Caco-2 (cell line): Measurements from ENCODE around the gene C3orf20. TPM values are rescaled to one million over a fixed set of nuclear protein-coding genes. Genes with fewer than 3 reads are reported as not detected.

ENCODE experiments used
- BruUV-seq: library from RNA; stranded (reverse); fragments of 400-500 nt; replicated peaks from 2 replicates; lab custom pipeline; 2021; lab: Mats Ljungman, UMichigan
- CTCF ChIA-PET: fragments of 300-600 bp; sonication (Branson Sonifier 250); formaldehyde crosslinking; loops from one replicate; lab custom pipeline; 2022; ENCODE audit warnings: antibody characterized with exemption; lab: Charles Lee
- POLR2A ChIA-PET: fragments of 300-600 bp; sonication (Branson Sonifier 250); formaldehyde crosslinking; loops from one replicate; lab custom pipeline; 2022; ENCODE audit warnings: antibody characterized with exemption; lab: Charles Lee
- DNase-seq, 2 experiments: peaks; one replicate each; pipeline versions ENCODE4 v3.0.0 to v3.0.0-alpha.2; 2020 to 2022
- H3K27me3 ChIP-seq: replicated peaks from 2 replicates; pipeline ENCODE4 v1.6.0; 2011; ENCODE audit warnings: low read length; ENCODE audit not compliant: control insufficient read depth, insufficient read depth
- H3K36me3 ChIP-seq: 2 replicates; pipeline ENCODE4 v1.5.1; 2011; ENCODE audit warnings: low read length; ENCODE audit not compliant: control insufficient read depth, insufficient read depth
- H3K4me1 ChIP-seq: fragments of 250-450 bp; sonication (Bioruptor Pico); 2 replicates; pipeline ENCODE4 v1.5.1; 2020; ENCODE audit warnings: mild to moderate bottlenecking
- H3K4me3 ChIP-seq: 2 replicates; pipeline ENCODE4 v1.5.1; 2011; ENCODE audit warnings: low read depth, mild to moderate bottlenecking, control low read depth, low read length
- H3K9me3 ChIP-seq: fragments of 250-450 bp; sonication (Bioruptor Pico); 2 replicates; pipeline ENCODE4 v1.5.1; 2020; ENCODE audit warnings: mild to moderate bottlenecking, moderate library complexity
- H3K27ac Mint-ChIP-seq: one replicate; pipeline ENCODE4 v1.8.0; 2022; ENCODE audit warnings: mixed read lengths; ENCODE audit not compliant: unreplicated experiment
- H3K27me3 Mint-ChIP-seq: one replicate; pipeline ENCODE4 v1.8.0; 2022; ENCODE audit warnings: mixed read lengths; ENCODE audit not compliant: insufficient read depth, unreplicated experiment
- H3K36me3 Mint-ChIP-seq: one replicate; pipeline ENCODE4 v1.8.0; 2022; ENCODE audit warnings: mild to moderate bottlenecking, mixed read lengths; ENCODE audit not compliant: insufficient read depth, unreplicated experiment
- H3K4me1 Mint-ChIP-seq: one replicate; pipeline ENCODE4 v1.8.0; 2022; ENCODE audit warnings: low read depth, mixed read lengths; ENCODE audit not compliant: unreplicated experiment
- H3K4me3 Mint-ChIP-seq: one replicate; pipeline ENCODE4 v1.8.0; 2022; ENCODE audit warnings: mild to moderate bottlenecking, moderate library complexity, mixed read lengths; ENCODE audit not compliant: unreplicated experiment
- H3K9me3 Mint-ChIP-seq: one replicate; pipeline ENCODE4 v1.8.0; 2022; ENCODE audit warnings: mixed read lengths; ENCODE audit not compliant: unreplicated experiment
- CTCF ChIP-seq, 2 experiments: fragments of 200-600 bp in 1 of 2; IDR thresholded peaks; 1 replicate in 1 of 2; 2 replicates in 1 of 2; pipeline versions ENCODE4 v1.5.1 to v1.8.0; 2011 to 2022; ENCODE audit warnings: antibody characterized with exemption in 1 of 2, control low read depth in 1 of 2, inconsistent platforms in 1 of 2, low read depth in 1 of 2, low read length in 1 of 2, mild to moderate bottlenecking in 1 of 2, moderate library complexity in 1 of 2; ENCODE audit not compliant: insufficient read depth in 1 of 2, severe bottlenecking in 1 of 2, unreplicated experiment in 1 of 2
- intact Hi-C: fragments of 100-400 bp; cut with micrococcal nuclease; formaldehyde crosslinking; loops from one replicate; pipeline ENCODE4 v1.10.0; 2022; ENCODE audit not compliant: unreplicated experiment
- total RNA-seq: library from RNA; stranded (reverse); gene quantifications from 2 replicates; pipeline ENCODE4 v1.2.3, GENCODE V29; 2022

C3orf20 gene
- total RNA-seq, 1 experiment from 2014 or later, result 0.09 TPM

- BruUV-seq, result no TSS peak
- POLR2A ChIA-PET, result no interaction called here
- H3K36me3 Mint-ChIP-seq, result no peaks in the 10 kb centered on the region
- no peak overlapping the region for H3K4me3 Mint-ChIP-seq
- H3K4me1 ChIP-seq, result no peaks in the 10 kb centered on the region
- CTCF ChIA-PET, result no interaction called here
- no peak overlapping the region for H3K4me3 ChIP-seq
- peaks cover 7% of the 10 kb centered on the region; the same call in 1 of the 2 replicates for H3K9me3 ChIP-seq
- DNase-seq, result no peak
- TF ChIP-seq CTCF (IDR thresholded peaks at IDR 0.05; ENCODE audit: insufficient read depth in 1 of 2, low read depth in 1 of 2, low read length in 1 of 2, severe bottlenecking in 1 of 2, unreplicated experiment in 1 of 2), result no peak
- H3K9me3 Mint-ChIP-seq, result no peaks in the 10 kb centered on the region
- H3K4me1 Mint-ChIP-seq, result no peaks in the 10 kb centered on the region
- intact Hi-C loops, result no loop called here
- peaks cover 8% of the 10 kb centered on the region for H3K27me3 Mint-ChIP-seq
- H3K27ac Mint-ChIP-seq, result no peak overlapping the region
- H3K36me3 ChIP-seq, result no peaks in the 10 kb centered on the region
- no peaks in the 10 kb centered on the region for H3K27me3 ChIP-seq
Measured at GRCh38 chr3:14688525-14688924, 13.6 kb downstream of the C3orf20 start.

DNA sequence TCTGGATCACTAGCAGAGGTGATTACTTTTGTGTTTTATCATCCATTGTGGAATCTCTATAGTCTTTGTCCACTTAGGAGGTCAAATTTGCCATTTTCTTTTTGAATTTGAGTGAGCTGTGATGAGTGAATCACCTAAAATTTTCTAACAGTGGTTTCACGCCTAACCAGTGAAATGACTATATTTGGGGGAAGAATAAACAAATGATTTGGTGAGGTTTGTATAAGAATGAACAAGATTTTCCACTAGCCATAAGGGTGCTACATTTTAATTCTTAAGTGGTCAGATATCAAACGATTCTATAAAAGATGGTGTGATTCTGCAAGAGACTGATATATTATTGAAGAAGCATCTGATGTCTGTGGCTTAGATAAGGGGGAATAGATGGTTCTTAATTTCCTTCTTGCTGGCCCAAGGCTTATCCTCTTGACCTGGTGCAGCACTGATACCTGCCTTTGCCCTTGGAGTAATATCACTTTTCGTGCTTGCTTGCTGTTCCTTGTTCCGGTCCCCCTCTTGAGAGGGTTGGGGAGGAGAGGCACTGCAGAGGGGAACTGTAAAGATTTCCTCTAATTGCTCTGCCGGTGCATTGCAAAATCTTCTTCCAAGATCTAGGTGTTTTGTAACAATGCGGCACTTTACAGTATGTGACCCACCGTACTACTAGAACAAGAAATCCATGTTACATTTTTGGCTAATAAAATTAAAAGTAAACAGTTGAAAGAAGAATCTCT lies 14.5 kb downstream of the C3orf20 start:
- H3K9me3 ChIP-seq, result peaks cover 9% of the 10 kb centered on the region; the same call in 1 of the 2 replicates
- H3K4me1 ChIP-seq, result no peaks in the 10 kb centered on the region
- H3K36me3 Mint-ChIP-seq, result no peaks in the 10 kb centered on the region
- no peak overlapping the region for H3K4me3 ChIP-seq
- POLR2A ChIA-PET, result no interaction called here
- no peaks in the 10 kb centered on the region for H3K4me1 Mint-ChIP-seq
- H3K4me3 Mint-ChIP-seq, result no peak overlapping the region
- TF ChIP-seq CTCF (IDR thresholded peaks at IDR 0.05; ENCODE audit: insufficient read depth in 1 of 2, low read depth in 1 of 2, low read length in 1 of 2, severe bottlenecking in 1 of 2, unreplicated experiment in 1 of 2), result no peak
- H3K27me3 Mint-ChIP-seq, result peaks cover 8% of the 10 kb centered on the region
- intact Hi-C loops, result no loop called here
- no peaks in the 10 kb centered on the region for H3K36me3 ChIP-seq
- no TSS peak for BruUV-seq
- DNase-seq, result no peak
- no peaks in the 10 kb centered on the region for H3K27me3 ChIP-seq
- peaks cover 4% of the 10 kb centered on the region for H3K9me3 Mint-ChIP-seq
- no peak overlapping the region for H3K27ac Mint-ChIP-seq
- CTCF ChIA-PET, result no interaction called here

DNA sequence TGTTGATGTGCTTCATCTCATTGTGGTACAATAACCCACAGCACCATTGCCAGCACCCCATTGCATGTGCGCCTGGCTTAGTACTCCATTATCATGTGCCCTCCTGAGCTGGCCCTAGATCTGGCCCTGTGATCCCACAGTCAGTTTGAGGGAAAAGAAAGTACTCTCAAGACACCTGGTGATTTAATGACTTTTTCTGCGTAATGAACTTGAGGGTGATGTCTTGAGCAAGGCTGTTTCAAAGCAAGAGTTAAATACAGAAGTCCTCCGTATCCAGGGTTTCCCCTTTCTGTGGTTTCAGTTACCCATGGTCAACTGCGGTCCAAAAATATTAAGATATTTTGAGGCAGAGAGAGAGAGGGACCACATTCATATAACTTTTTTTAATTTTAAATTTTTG lies 16.3 kb downstream of the C3orf20 start:
- Mint-ChIP-seq H3K27me3 (peaks cover 8% of the 10 kb centered on the region), H3K27ac (no peak overlapping the region), H3K36me3 (no peaks in the 10 kb centered on the region), H3K4me3 (no peak overlapping the region), H3K4me1 (no peaks in the 10 kb centered on the region), H3K9me3 (peaks cover 10% of the 10 kb centered on the region)
- ChIA-PET CTCF (interaction anchor here (1.0 kb wide), 1 partner anchor 102 kb away, joined by 3 read pairs; no protein-coding TSS in a partner anchor), POLR2A (no interaction called here)
- Histone ChIP-seq H3K4me1 (no peaks in the 10 kb centered on the region), H3K36me3 (no peaks in the 10 kb centered on the region), H3K4me3 (no peak overlapping the region), H3K27me3 (no peaks in the 10 kb centered on the region), H3K9me3 (peaks cover 9% of the 10 kb centered on the region; the same call in 1 of the 2 replicates)
- intact Hi-C loops, result no loop called here
- no TSS peak for BruUV-seq
- no peak for DNase-seq
- no peak for TF ChIP-seq CTCF (IDR thresholded peaks at IDR 0.05; ENCODE audit: insufficient read depth in 1 of 2, low read depth in 1 of 2, low read length in 1 of 2, severe bottlenecking in 1 of 2, unreplicated experiment in 1 of 2)
